Calu3 (cell line): ENCODE data around the gene DIS3L2. TPM values are rescaled to one million over a fixed set of nuclear protein-coding genes. Genes with fewer than 3 reads are reported as not detected.
"Not testable (repeated sequence)": the region's sequence is repeated elsewhere in the genome, so short reads cannot be mapped to it uniquely, and the experiment has no call there.

ENCODE experiments used
- BruUV-seq: library from RNA; stranded (reverse); fragments of 400-500 nt; replicated peaks from 2 replicates; lab custom pipeline; 2021; lab: Mats Ljungman, UMichigan
- CTCF ChIA-PET: fragments of 300-600 bp; sonication (Branson Sonifier 250); formaldehyde crosslinking; loops from one replicate; lab custom pipeline; 2022; ENCODE audit warnings: antibody characterized with exemption; lab: Charles Lee
- DNase-seq: peaks from one replicate; pipeline ENCODE4 v3.0.0; 2022
- H3K27ac Mint-ChIP-seq: one replicate; pipeline ENCODE4 v1.8.0; 2022; ENCODE audit warnings: mixed read lengths; ENCODE audit not compliant: unreplicated experiment
- H3K27me3 Mint-ChIP-seq: one replicate; pipeline ENCODE4 v1.8.0; 2022; ENCODE audit warnings: mixed read lengths; ENCODE audit not compliant: unreplicated experiment
- H3K36me3 Mint-ChIP-seq: one replicate; pipeline ENCODE4 v1.8.0; 2022; ENCODE audit warnings: mild to moderate bottlenecking, moderate library complexity, mixed read lengths; ENCODE audit not compliant: insufficient read depth, unreplicated experiment
- H3K4me1 Mint-ChIP-seq: one replicate; pipeline ENCODE4 v1.8.0; 2022; ENCODE audit warnings: mild to moderate bottlenecking, low read depth, mixed read lengths; ENCODE audit not compliant: unreplicated experiment
- H3K4me3 Mint-ChIP-seq: one replicate; pipeline ENCODE4 v1.8.0; 2022; ENCODE audit warnings: mild to moderate bottlenecking, low read depth, moderate library complexity, mixed read lengths; ENCODE audit not compliant: unreplicated experiment
- H3K9me3 Mint-ChIP-seq: one replicate; pipeline ENCODE4 v1.8.0; 2022; ENCODE audit warnings: low read depth, mixed read lengths; ENCODE audit not compliant: unreplicated experiment
- intact Hi-C: fragments of 100-400 bp; cut with micrococcal nuclease; formaldehyde crosslinking; loops from one replicate; pipeline ENCODE4 v1.10.0; 2022; ENCODE audit not compliant: unreplicated experiment
- total RNA-seq: library from RNA; stranded (reverse); gene quantifications from 2 replicates; pipeline ENCODE4 v1.2.3, GENCODE V29; 2022
- TF ChIP-seq, protein P1 (sequence below): fragments of 200-600 bp; IDR thresholded peaks from one replicate; pipeline ENCODE4 v1.8.0; 2022; ENCODE audit warnings: antibody characterized with exemption; ENCODE audit not compliant: unreplicated experiment

Gene DIS3L2
- total RNA-seq, 1 experiment from 2014 or later: 46.0 TPM

DNA sequence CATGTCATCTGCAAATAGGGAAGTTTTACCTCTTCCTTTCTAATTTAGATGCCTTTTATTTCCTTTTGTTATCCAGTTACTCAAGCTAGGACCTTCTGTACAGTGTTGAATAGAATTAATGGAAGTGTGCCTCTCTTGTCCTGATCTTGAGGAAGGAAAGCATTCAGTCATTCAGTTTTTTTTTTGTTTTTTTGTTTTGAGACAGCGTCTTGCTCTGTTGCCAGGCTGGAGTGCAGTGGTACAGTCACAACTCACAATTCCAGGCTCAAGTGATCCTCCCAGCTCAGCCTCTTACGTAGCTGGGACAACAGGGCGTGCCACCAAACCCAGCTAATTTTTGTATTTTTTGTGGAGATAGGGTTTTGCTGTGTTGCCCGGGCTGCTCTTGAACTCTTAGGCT lies 213.1 kb downstream of the DIS3L2 start:
- TF ChIP-seq, protein P1, sequence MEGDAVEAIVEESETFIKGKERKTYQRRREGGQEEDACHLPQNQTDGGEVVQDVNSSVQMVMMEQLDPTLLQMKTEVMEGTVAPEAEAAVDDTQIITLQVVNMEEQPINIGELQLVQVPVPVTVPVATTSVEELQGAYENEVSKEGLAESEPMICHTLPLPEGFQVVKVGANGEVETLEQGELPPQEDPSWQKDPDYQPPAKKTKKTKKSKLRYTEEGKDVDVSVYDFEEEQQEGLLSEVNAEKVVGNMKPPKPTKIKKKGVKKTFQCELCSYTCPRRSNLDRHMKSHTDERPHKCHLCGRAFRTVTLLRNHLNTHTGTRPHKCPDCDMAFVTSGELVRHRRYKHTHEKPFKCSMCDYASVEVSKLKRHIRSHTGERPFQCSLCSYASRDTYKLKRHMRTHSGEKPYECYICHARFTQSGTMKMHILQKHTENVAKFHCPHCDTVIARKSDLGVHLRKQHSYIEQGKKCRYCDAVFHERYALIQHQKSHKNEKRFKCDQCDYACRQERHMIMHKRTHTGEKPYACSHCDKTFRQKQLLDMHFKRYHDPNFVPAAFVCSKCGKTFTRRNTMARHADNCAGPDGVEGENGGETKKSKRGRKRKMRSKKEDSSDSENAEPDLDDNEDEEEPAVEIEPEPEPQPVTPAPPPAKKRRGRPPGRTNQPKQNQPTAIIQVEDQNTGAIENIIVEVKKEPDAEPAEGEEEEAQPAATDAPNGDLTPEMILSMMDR: no peak

GRCh38 chr2:232176587-232176986 lies 215.1 kb downstream of the DIS3L2 start:
- H3K9me3 Mint-ChIP-seq, H3K4me1 Mint-ChIP-seq, DNase-seq, BruUV-seq, H3K27ac Mint-ChIP-seq, H3K36me3 Mint-ChIP-seq, intact Hi-C loops, H3K4me3 Mint-ChIP-seq, H3K27me3 Mint-ChIP-seq, CTCF ChIA-PET: not testable (repeated sequence)

More for the DNA sequence above, 213.1 kb downstream of the DIS3L2 start:
- no peaks in the 10 kb centered on the region for H3K27me3 Mint-ChIP-seq
- H3K4me1 Mint-ChIP-seq: no peaks in the 10 kb centered on the region
- H3K36me3 Mint-ChIP-seq: no peaks in the 10 kb centered on the region
- intact Hi-C loops: no loop called here
- no peak overlapping the region for H3K27ac Mint-ChIP-seq
- peaks cover 2% of the 10 kb centered on the region for H3K9me3 Mint-ChIP-seq
- DNase-seq: no peak
- no TSS peak for BruUV-seq
- CTCF ChIA-PET: no interaction called here
- H3K4me3 Mint-ChIP-seq: no peak overlapping the region

GRCh38 chr2:232183279-232183678 lies 221.8 kb downstream of the DIS3L2 start:
- Mint-ChIP-seq H3K27me3 (no peaks in the 10 kb centered on the region), H3K4me1 (no peaks in the 10 kb centered on the region), H3K27ac (no peak overlapping the region), H3K4me3 (no peak overlapping the region), H3K36me3 (no peaks in the 10 kb centered on the region), H3K9me3 (no peaks in the 10 kb centered on the region)
- intact Hi-C loops: no loop called here
- no TSS peak for BruUV-seq
- TF ChIP-seq, protein P1: no peak
- CTCF ChIA-PET: no interaction called here
- DNase-seq: no peak

GRCh38 chr2:232184346-232184745 lies 222.8 kb downstream of the DIS3L2 start:
- H3K36me3 Mint-ChIP-seq: no peaks in the 10 kb centered on the region
- intact Hi-C loops: no loop called here
- H3K9me3 Mint-ChIP-seq: no peaks in the 10 kb centered on the region
- no peak for DNase-seq
- H3K27ac Mint-ChIP-seq: no peak overlapping the region
- CTCF ChIA-PET: no interaction called here
- BruUV-seq: no TSS peak
- no peaks in the 10 kb centered on the region for H3K4me1 Mint-ChIP-seq
- TF ChIP-seq, protein P1: no peak
- H3K4me3 Mint-ChIP-seq: no peak overlapping the region
- H3K27me3 Mint-ChIP-seq: no peaks in the 10 kb centered on the region

GRCh38 chr2:232190796-232191195 lies 229.3 kb downstream of the DIS3L2 start:
- H3K27ac Mint-ChIP-seq: no peak overlapping the region
- TF ChIP-seq, protein P1: no peak
- H3K4me3 Mint-ChIP-seq: no peak overlapping the region
- H3K27me3 Mint-ChIP-seq: no peaks in the 10 kb centered on the region
- H3K4me1 Mint-ChIP-seq: no peaks in the 10 kb centered on the region
- no peaks in the 10 kb centered on the region for H3K36me3 Mint-ChIP-seq
- CTCF ChIA-PET: no interaction called here
- intact Hi-C loops: no loop called here
- H3K9me3 Mint-ChIP-seq: peaks cover 4% of the 10 kb centered on the region
- DNase-seq: no peak
- no TSS peak for BruUV-seq
